ENCODE results near the gene ZNF579.
"Not testable (repeated sequence)": the region's sequence is repeated elsewhere in the genome, so short reads cannot be mapped to it uniquely, and the experiment has no call there.

The ZNF579 gene

GRCh38 chr19:55593096-55593772, 12.6 kb upstream of the ZNF579 start:
- DNase-seq, result no peak

GRCh38 chr19:55592391-55593090, 11.9 kb upstream of the ZNF579 start:
- DNase-seq, result no peak

GRCh38 chr19:55591555-55591954, 10.9 kb upstream of the ZNF579 start:
- DNase-seq, result no peak

GRCh38 chr19:55590617-55591016, 10.0 kb upstream of the ZNF579 start:
- DNase-seq, result no peak

- no peak for DNase-seq
These were observed 9.5 kb upstream of the ZNF579 start for GRCh38 chr19:55590109-55590508.

GRCh38 chr19:55588738-55589137, 8.1 kb upstream of the ZNF579 start:
- no peak for DNase-seq

- DNase-seq, result peak; percentile 90
These were observed 6.5 kb upstream of the ZNF579 start for GRCh38 chr19:55586976-55587668.

- peak; percentile 91 for DNase-seq
These were observed 5.2 kb upstream of the ZNF579 start for GRCh38 chr19:55585658-55586339.

- DNase-seq, result no peak
These were observed 4.2 kb upstream of the ZNF579 start for GRCh38 chr19:55584871-55585270.

- DNase-seq, result not testable (repeated sequence)
These were observed 3.2 kb upstream of the ZNF579 start for GRCh38 chr19:55583897-55584296.

GRCh38 chr19:55582284-55582683, 1.6 kb upstream of the ZNF579 start:
- DNase-seq, result not testable (repeated sequence)

GRCh38 chr19:55581823-55582223, 1.2 kb upstream of the ZNF579 start:
- peak; percentile 49 for DNase-seq

- no peak for DNase-seq
These were observed 636 bp upstream of the ZNF579 start for GRCh38 chr19:55581145-55581822.

GRCh38 chr19:55579766-55580621, 654 bp downstream of the ZNF579 start:
- DNase-seq, result peak; percentile 39

- DNase-seq, result no peak
These were observed 1.6 kb downstream of the ZNF579 start for GRCh38 chr19:55578761-55579747.

- no peak for DNase-seq
These were observed 2.5 kb downstream of the ZNF579 start for GRCh38 chr19:55578031-55578760.

GRCh38 chr19:55576746-55577145, 3.9 kb downstream of the ZNF579 start:
- DNase-seq, result no peak

- not testable (repeated sequence) for DNase-seq
These were observed 6.7 kb downstream of the ZNF579 start for GRCh38 chr19:55573929-55574328.

GRCh38 chr19:55569477-55569876, 11.2 kb downstream of the ZNF579 start:
- DNase-seq, result not testable (repeated sequence)
